Right ventricle myocardium superior (tissue), 1 donor: Measurements from ENCODE around the gene HBE1. TPM values are rescaled to one million over a fixed set of nuclear protein-coding genes. Genes with fewer than 3 reads are reported as not detected.
"Not testable (repeated sequence)": the region's sequence is repeated elsewhere in the genome, so short reads cannot be mapped to it uniquely, and the experiment has no call there.

ENCODE experiments used
- ATAC-seq: fragments of 200-7000 bp; cut with Tn5 transposase; one replicate; pipeline ENCODE4 v1.9.1; 2020; ENCODE audit warnings: mild to moderate bottlenecking; ENCODE audit not compliant: poor library complexity
- DNase-seq: peaks from one replicate; pipeline ENCODE4 v3.0.0-alpha.2; 2020
- intact Hi-C: fragments of 100-400 bp; cut with DNase I; formaldehyde crosslinking; loops from one replicate; pipeline ENCODE4 v1.11.2; 2022
- total RNA-seq: library from RNA; stranded (reverse); fragmentation: NEBNext Ultra II Directional; extraction: Animal tissue kit (Norgen Biotek cat#: 25700); gene quantifications from one replicate; pipeline ENCODE4 v1.2.1, GENCODE V29; 2021
- donor health status: DM: no; HTN: yes; CAD: no; lungs with severe emphysema.

HBE1 gene
- total RNA-seq, 1 donor from 2014 or later: not detected

DNA sequence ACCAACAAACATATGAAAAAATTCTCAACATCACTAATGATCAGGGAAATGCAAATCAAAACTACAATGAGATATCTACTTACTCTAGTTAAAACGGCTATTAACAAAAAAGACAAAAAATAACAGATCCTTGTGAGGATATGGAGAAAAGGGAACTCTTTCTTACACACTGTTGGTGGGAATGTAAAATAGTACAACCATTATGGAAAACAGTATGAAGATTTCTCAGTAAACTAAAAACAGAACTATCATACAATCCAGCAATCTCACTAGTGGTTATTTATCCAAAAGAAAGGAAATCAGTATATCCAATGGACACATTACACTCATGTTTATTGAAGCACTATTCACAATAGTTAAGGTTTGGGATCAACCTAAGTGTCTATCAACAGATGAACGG, 3.9 kb downstream of the HBE1 start:
- DNase-seq (no peak), ATAC-seq (no peak)
- intact Hi-C loops: no loop called here

- intact Hi-C loops: no loop called here
- DNase-seq: no peak
- no peak for ATAC-seq
Measured at GRCh38 chr11:5258543-5259262, 11.0 kb downstream of the HBE1 start.

- ATAC-seq: no peak
- intact Hi-C loops: no loop called here
Measured at GRCh38 chr11:5257296-5257695, 12.4 kb downstream of the HBE1 start.

GRCh38 chr11:5254646-5255413, 14.9 kb downstream of the HBE1 start, which contains the start of gene HBG2:
TSS of gene HBG2 (minus strand) at chr11:5254781. CDS start at chr11:5254728, 53 bp downstream.
- intact Hi-C loops, DNase-seq, ATAC-seq: not testable (repeated sequence)

More at GRCh38 chr11:5257296-5257695, 12.4 kb downstream of the HBE1 start:
- no peak for DNase-seq

GRCh38 chr11:5254023-5254422, 15.7 kb downstream of the HBE1 start:
- intact Hi-C loops, DNase-seq, ATAC-seq: not testable (repeated sequence)

- intact Hi-C loops, ATAC-seq, DNase-seq: not testable (repeated sequence)
Measured at GRCh38 chr11:5253440-5253839, 16.3 kb downstream of the HBE1 start.

GRCh38 chr11:5252919-5253265, 16.9 kb downstream of the HBE1 start:
- DNase-seq (no peak), ATAC-seq (no peak)
- intact Hi-C loops: no loop called here

DNA sequence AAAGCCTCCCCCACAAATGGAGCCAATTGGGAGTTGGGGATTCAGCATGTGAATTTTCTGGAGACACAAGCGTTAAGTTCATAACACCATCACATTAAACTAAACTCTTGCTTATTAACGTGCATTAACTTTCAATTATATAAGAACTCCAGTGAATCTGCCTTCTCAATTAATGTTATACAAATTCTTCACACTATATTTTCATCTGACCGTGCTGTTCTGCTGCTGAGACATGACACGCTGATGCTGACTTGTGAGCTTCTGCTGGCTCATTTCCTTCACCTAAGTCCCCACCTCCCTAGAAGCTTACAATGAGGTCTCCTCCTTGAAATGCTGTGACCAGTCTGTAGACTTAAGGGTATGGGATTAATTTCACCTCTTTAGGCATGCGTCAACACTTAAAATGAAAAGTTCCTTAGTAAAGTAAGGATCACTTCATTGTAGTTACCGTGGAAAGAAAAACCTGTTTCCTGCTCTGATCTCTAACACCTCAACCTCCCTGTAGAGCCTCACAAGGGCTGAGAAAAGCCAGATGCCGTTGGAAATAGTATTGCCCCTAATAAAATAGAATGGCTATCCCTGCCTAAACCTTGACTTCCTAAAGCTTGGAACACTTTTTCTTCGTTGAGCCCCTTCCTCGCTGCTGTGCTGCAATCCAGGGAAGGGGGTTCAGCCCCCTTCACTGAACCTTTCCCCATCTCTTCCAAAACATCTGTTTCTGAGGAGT, 17.4 kb downstream of the HBE1 start:
- ATAC-seq (no peak), DNase-seq (no peak)
- intact Hi-C loops: no loop called here

DNA sequence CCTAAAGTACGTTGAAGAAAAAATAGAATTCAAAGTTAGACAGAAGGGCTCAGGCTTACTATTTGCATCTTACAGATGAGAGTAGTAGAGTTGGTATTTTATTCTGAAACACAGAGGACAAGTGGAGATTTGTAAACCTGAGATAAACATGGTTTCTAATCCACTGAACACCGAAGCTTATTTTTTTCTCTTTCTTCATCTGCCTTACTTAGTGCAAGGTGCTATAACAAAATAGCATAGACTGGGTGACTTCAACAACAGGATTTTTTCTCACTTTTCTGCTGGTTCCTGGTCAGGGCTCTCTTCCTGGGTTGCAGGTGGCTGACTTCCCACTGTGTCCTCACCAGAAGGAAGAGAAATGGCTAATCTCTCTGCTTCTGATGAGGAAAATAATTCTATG, 18.0 kb downstream of the HBE1 start:
- no peak for ATAC-seq
- intact Hi-C loops: no loop called here
- DNase-seq: no peak

DNA sequence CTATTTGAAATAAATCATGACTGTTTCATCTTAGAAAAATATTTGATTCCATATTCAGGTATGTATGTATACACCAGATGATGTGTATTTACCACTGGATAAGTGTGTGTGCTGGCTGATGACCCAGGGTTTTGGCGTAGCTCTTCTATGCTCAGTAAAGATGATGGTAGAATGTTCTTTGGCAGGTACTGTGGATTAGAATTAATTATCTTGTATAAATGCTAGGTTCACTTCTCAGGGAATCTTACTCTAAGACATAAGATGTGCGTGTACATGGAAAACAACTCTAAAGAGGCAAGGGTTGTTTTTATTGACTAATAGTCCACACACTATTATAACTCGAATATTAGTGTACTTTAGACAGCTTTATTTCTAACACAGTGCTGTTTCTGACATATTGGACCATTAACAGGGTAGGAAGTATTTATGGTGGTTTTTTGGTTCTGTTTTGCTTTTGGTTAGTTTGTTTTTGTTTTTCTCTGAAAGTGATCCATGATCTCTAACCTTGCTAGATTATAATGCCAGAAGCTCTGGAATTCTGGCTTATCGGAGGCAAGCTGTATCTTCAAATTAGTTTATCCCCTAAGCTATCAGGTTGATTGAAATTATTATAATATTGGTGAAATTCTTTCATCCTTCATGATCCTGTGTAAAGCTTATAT, 19.1 kb downstream of the HBE1 start:
- DNase-seq (no peak), ATAC-seq (no peak)
- intact Hi-C loops: no loop called here

- ATAC-seq, DNase-seq, intact Hi-C loops: not testable (repeated sequence)
Measured at GRCh38 chr11:5249807-5250396, 19.8 kb downstream of the HBE1 start, which contains the start of gene HBG1. TSS of gene HBG1 (minus strand) at chr11:5249857. CDS start at chr11:5249804, 53 bp downstream.

DNA sequence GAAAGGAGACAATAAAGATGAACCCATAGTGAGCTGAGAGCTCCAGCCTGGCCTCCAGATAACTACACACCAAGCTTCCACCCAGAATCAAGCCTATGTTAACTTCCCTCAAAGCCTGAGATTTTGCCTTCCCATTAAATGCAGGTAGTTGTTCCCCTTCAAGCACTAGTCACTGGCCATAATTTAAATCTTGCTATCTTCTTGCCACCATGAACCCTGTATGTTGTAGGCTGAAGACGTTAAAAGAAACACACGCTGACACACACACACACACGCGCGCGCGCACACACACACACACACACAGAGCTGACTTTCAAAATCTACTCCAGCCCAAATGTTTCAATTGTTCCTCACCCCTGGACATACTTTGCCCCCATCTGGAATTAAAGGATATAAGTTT, 21.2 kb downstream of the HBE1 start:
- intact Hi-C loops, DNase-seq, ATAC-seq: not testable (repeated sequence)

DNA sequence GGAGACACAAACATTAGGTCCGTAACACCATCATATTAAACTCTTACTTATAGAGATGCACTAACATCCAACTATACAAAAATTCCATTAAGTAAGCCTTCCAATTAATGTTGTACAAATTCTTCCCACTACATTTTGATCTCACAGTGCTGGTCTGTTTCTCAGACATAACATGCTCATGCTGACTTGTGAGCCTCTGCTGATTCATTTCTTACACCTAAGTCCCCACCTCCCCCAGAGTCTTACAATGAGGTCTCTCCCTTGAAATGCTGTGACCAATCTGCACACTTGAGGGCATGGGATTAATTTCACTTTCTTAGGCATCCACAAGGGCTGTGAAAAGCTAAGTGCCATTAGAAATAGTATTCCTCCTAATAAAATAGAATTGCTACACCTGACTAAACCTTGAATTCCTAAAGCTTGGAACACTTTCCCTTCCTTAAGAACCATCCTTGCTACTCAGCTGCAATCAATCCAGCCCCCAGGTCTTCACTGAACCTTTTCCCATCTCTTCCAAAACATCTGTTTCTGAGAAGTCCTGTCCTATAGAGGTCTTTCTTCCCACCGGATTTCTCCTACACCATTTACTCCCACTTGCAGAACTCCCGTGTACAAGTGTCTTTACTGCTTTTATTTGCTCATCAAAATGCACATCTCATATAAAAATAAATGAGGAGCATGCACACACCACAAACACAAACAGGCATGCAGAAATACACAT, 22.1 kb downstream of the HBE1 start:
- ATAC-seq (no peak), DNase-seq (no peak)
- intact Hi-C loops: no loop called here

GRCh38 chr11:5246772-5247471, 22.8 kb downstream of the HBE1 start:
- ATAC-seq: no peak
- intact Hi-C loops: no loop called here

DNA sequence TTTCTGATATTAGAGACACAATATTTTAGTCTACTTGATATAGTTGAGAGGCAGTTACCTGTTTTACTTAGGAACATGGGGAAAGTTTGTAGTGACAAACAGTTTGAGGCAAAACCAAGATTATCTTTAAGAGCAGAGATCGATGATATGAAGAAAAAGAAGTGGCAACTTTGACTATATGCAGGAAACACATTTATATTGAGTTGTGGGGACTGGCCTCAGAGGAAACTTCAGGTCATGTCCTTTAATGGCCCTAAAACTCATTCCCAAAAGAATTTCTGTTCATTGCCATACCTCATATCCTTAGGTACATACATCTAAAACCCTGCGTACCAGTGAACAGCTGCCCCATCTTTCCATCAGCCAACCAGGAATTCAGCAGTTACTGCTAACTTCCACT, 24.6 kb downstream of the HBE1 start:
- no peak for DNase-seq
- intact Hi-C loops: no loop called here
- no peak for ATAC-seq

More at GRCh38 chr11:5246772-5247471, 22.8 kb downstream of the HBE1 start:
- DNase-seq: no peak

GRCh38 chr11:5243816-5244180, 25.9 kb downstream of the HBE1 start:
- intact Hi-C loops: no loop called here
- DNase-seq (no peak), ATAC-seq (no peak)
